ENCODE data around the gene PRKG1. TPM values are rescaled to one million over a fixed set of nuclear protein-coding genes. Genes with fewer than 3 reads are reported as not detected.

The PRKG1 gene
- total RNA-seq, 2 donors from 2014 or later, result 1.3 to 2.7 TPM

DNA sequence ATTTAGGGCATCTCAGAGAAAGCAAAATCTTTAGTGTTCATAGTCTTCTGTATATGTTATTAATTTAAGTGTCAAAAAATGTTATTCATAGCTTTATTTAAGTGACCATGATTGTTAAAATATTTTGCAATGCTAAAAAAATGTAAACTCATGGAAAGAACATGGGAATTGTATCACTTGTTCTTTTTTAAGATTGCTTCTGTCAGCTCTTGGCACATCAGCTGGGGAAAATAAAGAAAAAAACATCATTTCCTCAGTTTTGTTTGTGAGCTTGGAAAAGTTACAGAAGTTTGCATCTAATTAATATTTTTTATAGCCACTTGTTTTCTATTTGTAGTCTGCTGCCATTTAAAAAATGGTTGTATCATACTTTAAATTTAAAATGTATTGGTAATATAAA, 911.0 kb downstream of the PRKG1 start:
- H3K36me3 Mint-ChIP-seq (ENCODE audit: low read depth), result no peaks in the 10 kb centered on the region

DNA sequence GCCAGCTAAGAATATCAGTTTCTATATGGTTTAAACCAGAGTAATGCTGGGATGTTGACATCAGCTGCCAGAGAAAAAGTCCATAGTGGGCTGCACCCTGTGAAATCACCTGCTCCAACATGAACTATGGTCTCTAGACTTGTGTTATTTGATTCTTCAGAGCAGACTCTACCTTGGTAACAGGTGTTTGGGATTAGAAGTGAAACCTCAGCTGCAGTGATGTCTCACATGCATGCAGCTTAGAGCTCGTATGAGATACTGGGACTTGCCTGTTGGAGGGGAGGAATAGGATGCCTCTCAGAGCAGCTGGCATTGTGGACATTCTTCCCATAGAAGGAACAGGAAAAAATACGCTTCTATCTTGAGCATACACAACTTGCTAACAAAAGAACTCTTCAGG, 912.2 kb downstream of the PRKG1 start:
- no peaks in the 10 kb centered on the region for H3K36me3 Mint-ChIP-seq (ENCODE audit: low read depth)

More for the DNA sequence above, 911.0 kb downstream of the PRKG1 start:
- DNase-seq, result no peak
- Histone ChIP-seq H3K9me3 (ENCODE audit: control insufficient read depth, low read length) (no peaks in the 10 kb centered on the region), H3K9ac (ENCODE audit: extremely low read depth, low read length, poor library complexity, severe bottlenecking) (no peak overlapping the region), H3K27ac (ENCODE audit: low read depth, low read length) (no peak overlapping the region), H3K36me3 (ENCODE audit: control insufficient read depth, insufficient read depth, low read length) (no peaks in the 10 kb centered on the region), H3K4me1 (ENCODE audit: control insufficient read depth, insufficient read depth, low read length) (no peaks in the 10 kb centered on the region), H3K4me3 (ENCODE audit: low read length) (no peak overlapping the region), H3K27me3 (ENCODE audit: control insufficient read depth, insufficient read depth, low read length, poor library complexity, severe bottlenecking) (no peaks in the 10 kb centered on the region)
- TF ChIP-seq, protein P1, sequence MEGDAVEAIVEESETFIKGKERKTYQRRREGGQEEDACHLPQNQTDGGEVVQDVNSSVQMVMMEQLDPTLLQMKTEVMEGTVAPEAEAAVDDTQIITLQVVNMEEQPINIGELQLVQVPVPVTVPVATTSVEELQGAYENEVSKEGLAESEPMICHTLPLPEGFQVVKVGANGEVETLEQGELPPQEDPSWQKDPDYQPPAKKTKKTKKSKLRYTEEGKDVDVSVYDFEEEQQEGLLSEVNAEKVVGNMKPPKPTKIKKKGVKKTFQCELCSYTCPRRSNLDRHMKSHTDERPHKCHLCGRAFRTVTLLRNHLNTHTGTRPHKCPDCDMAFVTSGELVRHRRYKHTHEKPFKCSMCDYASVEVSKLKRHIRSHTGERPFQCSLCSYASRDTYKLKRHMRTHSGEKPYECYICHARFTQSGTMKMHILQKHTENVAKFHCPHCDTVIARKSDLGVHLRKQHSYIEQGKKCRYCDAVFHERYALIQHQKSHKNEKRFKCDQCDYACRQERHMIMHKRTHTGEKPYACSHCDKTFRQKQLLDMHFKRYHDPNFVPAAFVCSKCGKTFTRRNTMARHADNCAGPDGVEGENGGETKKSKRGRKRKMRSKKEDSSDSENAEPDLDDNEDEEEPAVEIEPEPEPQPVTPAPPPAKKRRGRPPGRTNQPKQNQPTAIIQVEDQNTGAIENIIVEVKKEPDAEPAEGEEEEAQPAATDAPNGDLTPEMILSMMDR (conservative IDR thresholded peaks at IDR 0.05), result no peak
- Mint-ChIP-seq H3K4me3 (no peak overlapping the region), H3K9me3 (peaks cover 2% of the 10 kb centered on the region), H3K27me3 (ENCODE audit: insufficient read depth) (no peaks in the 10 kb centered on the region), H3K4me1 (no peaks in the 10 kb centered on the region), H3K27ac (no peak overlapping the region)

DNA sequence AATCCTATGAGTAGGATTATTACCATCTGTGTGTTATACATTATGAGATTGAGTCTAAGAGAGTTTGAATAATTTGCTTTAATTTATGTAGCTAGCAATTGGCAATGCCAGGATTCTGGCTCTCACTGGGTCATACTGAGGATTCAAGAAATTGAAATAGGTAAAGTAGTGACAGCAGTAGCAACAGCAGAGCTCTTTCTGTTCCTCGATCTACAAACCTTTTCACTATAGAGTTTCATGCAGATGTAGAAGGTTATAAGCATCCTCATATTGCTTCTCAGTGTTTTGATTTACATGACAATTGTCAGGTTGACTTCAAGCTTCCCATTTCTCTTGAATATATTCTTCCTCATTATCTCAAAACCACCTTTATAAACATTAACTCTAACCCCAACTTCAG, 919.2 kb downstream of the PRKG1 start:
- Histone ChIP-seq H3K4me3 (ENCODE audit: low read length) (no peak overlapping the region), H3K9me3 (ENCODE audit: control insufficient read depth, low read length) (no peaks in the 10 kb centered on the region), H3K27me3 (ENCODE audit: control insufficient read depth, insufficient read depth, low read length, poor library complexity, severe bottlenecking) (no peaks in the 10 kb centered on the region), H3K27ac (ENCODE audit: low read depth, low read length) (no peak overlapping the region), H3K9ac (ENCODE audit: extremely low read depth, low read length, poor library complexity, severe bottlenecking) (no peak overlapping the region), H3K36me3 (ENCODE audit: control insufficient read depth, insufficient read depth, low read length) (no peaks in the 10 kb centered on the region), H3K4me1 (ENCODE audit: control insufficient read depth, insufficient read depth, low read length) (peaks cover 4% of the 10 kb centered on the region)
- H3K4me3 Mint-ChIP-seq, result no peak overlapping the region
- DNase-seq, result no peak
- no peaks in the 10 kb centered on the region for H3K36me3 Mint-ChIP-seq (ENCODE audit: low read depth)
- peaks cover 7% of the 10 kb centered on the region for H3K4me1 Mint-ChIP-seq
- no peaks in the 10 kb centered on the region for H3K27me3 Mint-ChIP-seq (ENCODE audit: insufficient read depth)
- TF ChIP-seq, protein P1 (conservative IDR thresholded peaks at IDR 0.05), result no peak
- H3K9me3 Mint-ChIP-seq, result peaks cover 6% of the 10 kb centered on the region
- WGBS, 2 experiments (ENCODE audit: insufficient coverage in 1 of 2, insufficient read length in 1 of 2), result 91% methylated on average over 1 of the region's 1 CpG; no CpG with 5 or more reads in 1 of the 2 experiments
- H3K27ac Mint-ChIP-seq, result no peak overlapping the region

More for the DNA sequence above, 912.2 kb downstream of the PRKG1 start:
- Mint-ChIP-seq H3K27ac (no peak overlapping the region), H3K9me3 (peaks cover 6% of the 10 kb centered on the region), H3K4me1 (no peaks in the 10 kb centered on the region), H3K27me3 (ENCODE audit: insufficient read depth) (no peaks in the 10 kb centered on the region), H3K4me3 (no peak overlapping the region)
- WGBS, 2 experiments (ENCODE audit: insufficient coverage in 1 of 2, insufficient read length in 1 of 2), result 83% methylated on average over 1 of the region's 2 CpGs; no CpG with 5 or more reads in 1 of the 2 experiments
- no peak overlapping the region for H3K4me3 ChIP-seq (ENCODE audit: low read length)
- TF ChIP-seq, protein P1 (conservative IDR thresholded peaks at IDR 0.05), result no peak
- H3K27me3 ChIP-seq (ENCODE audit: control insufficient read depth, insufficient read depth, low read length, poor library complexity, severe bottlenecking), result no peaks in the 10 kb centered on the region
- no peak overlapping the region for H3K27ac ChIP-seq (ENCODE audit: low read depth, low read length)
- H3K9me3 ChIP-seq (ENCODE audit: control insufficient read depth, low read length), result no peaks in the 10 kb centered on the region
- no peak overlapping the region for H3K9ac ChIP-seq (ENCODE audit: extremely low read depth, low read length, poor library complexity, severe bottlenecking)
- no peak for DNase-seq
- H3K36me3 ChIP-seq (ENCODE audit: control insufficient read depth, insufficient read depth, low read length), result no peaks in the 10 kb centered on the region
- H3K4me1 ChIP-seq (ENCODE audit: control insufficient read depth, insufficient read depth, low read length), result no peaks in the 10 kb centered on the region
